Measurements from ENCODE around the gene ARHGEF19.
"Not testable (repeated sequence)": the region's sequence is repeated elsewhere in the genome, so short reads cannot be mapped to it uniquely, and the experiment has no call there.

ARHGEF19 gene

GRCh38 chr1:16218674-16219071, 6.2 kb upstream of the ARHGEF19 start:
- no peak for DNase-seq

GRCh38 chr1:16218014-16218673, 5.7 kb upstream of the ARHGEF19 start:
- no peak for DNase-seq

GRCh38 chr1:16217061-16217785, 4.8 kb upstream of the ARHGEF19 start:
- DNase-seq, result peak; percentile 93

GRCh38 chr1:16215882-16216753, 3.7 kb upstream of the ARHGEF19 start:
- peak; percentile 51 for DNase-seq

GRCh38 chr1:16215240-16215639, 2.8 kb upstream of the ARHGEF19 start:
- not testable (repeated sequence) for DNase-seq

- DNase-seq, result not testable (repeated sequence)
Observed at GRCh38 chr1:16213544-16213943, 1.1 kb upstream of the ARHGEF19 start.

GRCh38 chr1:16213013-16213412, 561 bp upstream of the ARHGEF19 start:
- no peak for DNase-seq

- DNase-seq, result no peak
Observed at GRCh38 chr1:16211824-16212223, 628 bp downstream of the ARHGEF19 start.

- no peak for DNase-seq
Observed at GRCh38 chr1:16210581-16210980, 1.9 kb downstream of the ARHGEF19 start.

GRCh38 chr1:16209847-16210407, 2.5 kb downstream of the ARHGEF19 start:
- no peak for DNase-seq

GRCh38 chr1:16209132-16209846, 3.2 kb downstream of the ARHGEF19 start:
- no peak for DNase-seq

- no peak for DNase-seq
Observed at GRCh38 chr1:16208270-16208987, 4.0 kb downstream of the ARHGEF19 start.

- no peak for DNase-seq
Observed at GRCh38 chr1:16207318-16208269, 4.9 kb downstream of the ARHGEF19 start.

- DNase-seq, result peak; percentile 98
Observed at GRCh38 chr1:16206547-16207317, 5.7 kb downstream of the ARHGEF19 start.

- DNase-seq, result no peak
Observed at GRCh38 chr1:16205891-16206546, 6.4 kb downstream of the ARHGEF19 start.

GRCh38 chr1:16205334-16205671, 7.1 kb downstream of the ARHGEF19 start:
- no peak for DNase-seq

- no peak for DNase-seq
Observed at GRCh38 chr1:16204634-16205333, 7.7 kb downstream of the ARHGEF19 start.

- no peak for DNase-seq
Observed at GRCh38 chr1:16204216-16204615, 8.2 kb downstream of the ARHGEF19 start.

GRCh38 chr1:16203550-16203949, 8.9 kb downstream of the ARHGEF19 start:
- no peak for DNase-seq
